PC-3 (cell line): ENCODE data around the gene IFI35. TPM values are rescaled to one million over a fixed set of nuclear protein-coding genes. Genes with fewer than 3 reads are reported as not detected.

Experiments used
- ATAC-seq: fragments of 200-7000 bp; cut with Tn5 transposase; 2 replicates; pipeline ENCODE4 v1.9.1; 2020; ENCODE audit warnings: mild to moderate bottlenecking, moderate library complexity
- Bru-seq: library from RNA; stranded (reverse); fragments of 400-500 nt; gene quantifications from one replicate; lab custom pipeline; 2021; lab: Mats Ljungman, UMichigan
- BruChase-seq, 2 experiments: library from RNA; stranded (reverse); fragments of 400-500 nt; gene quantifications; one replicate each; lab custom pipeline; 2021; lab: Mats Ljungman, UMichigan
- BruUV-seq: library from RNA; stranded (reverse); fragments of 400-500 nt; replicated peaks from 2 replicates; lab custom pipeline; 2021; lab: Mats Ljungman, UMichigan
- CTCF ChIA-PET: fragments of 300-600 bp; sonication (Branson Sonifier 250); formaldehyde crosslinking; loops from one replicate; lab custom pipeline; 2022; ENCODE audit warnings: antibody characterized with exemption; lab: Charles Lee
- POLR2A ChIA-PET: fragments of 300-600 bp; sonication (Branson Sonifier 250); formaldehyde crosslinking; loops from one replicate; lab custom pipeline; 2022; ENCODE audit warnings: antibody characterized with exemption; ENCODE audit not compliant: unreplicated experiment; lab: Charles Lee
- DNase-seq: peaks from one replicate; pipeline ENCODE4 v3.0.0-alpha.2; 2015
- H2AFZ ChIP-seq: fragments of 300-600 bp; sonication (generic); 2 replicates; pipeline ENCODE4 v1.6.0; 2016; ENCODE audit warnings: antibody characterized with exemption, low read length
- H3F3A ChIP-seq: fragments of 300-600 bp; sonication (generic); one replicate; pipeline ENCODE4 v1.6.0; 2017; ENCODE audit warnings: antibody characterized with exemption, low read length, control low read depth, mild to moderate bottlenecking; ENCODE audit not compliant: unreplicated experiment
- H3K27ac ChIP-seq: fragments of 300-600 bp; sonication (generic); 2 replicates; pipeline ENCODE4 v1.5.1; 2016; ENCODE audit warnings: mild to moderate bottlenecking, low read length
- H3K27me3 ChIP-seq: fragments of 300-600 bp; sonication (generic); 2 replicates; pipeline ENCODE4 v1.6.1; 2016; ENCODE audit warnings: low read length, mixed read lengths
- H3K36me3 ChIP-seq: fragments of 300-600 bp; sonication (generic); 2 replicates; pipeline ENCODE4 v1.6.1; 2016; ENCODE audit warnings: low read depth, mixed run types, low read length, mixed read lengths
- H3K4me1 ChIP-seq: fragments of 300-600 bp; sonication (generic); 2 replicates; pipeline ENCODE4 v1.5.1; 2016; ENCODE audit warnings: low read length; ENCODE audit not compliant: insufficient read depth
- H3K4me2 ChIP-seq: fragments of 300-600 bp; sonication (generic); 2 replicates; pipeline ENCODE4 v1.6.0; 2016; ENCODE audit warnings: low read length
- H3K4me3 ChIP-seq: fragments of 300-600 bp; sonication (generic); 2 replicates; pipeline ENCODE4 v1.5.1; 2016; ENCODE audit warnings: mild to moderate bottlenecking, low read length, mixed read lengths
- H3K79me2 ChIP-seq: fragments of 300-600 bp; sonication (generic); 2 replicates; pipeline ENCODE4 v1.6.1; 2017; ENCODE audit warnings: low read length, mixed read lengths
- H3K9ac ChIP-seq: fragments of 300-600 bp; sonication (generic); 2 replicates; pipeline ENCODE4 v1.6.0; 2016; ENCODE audit warnings: mild to moderate bottlenecking, low read length
- H3K9me2 ChIP-seq: fragments of 300-600 bp; sonication (generic); replicated peaks from 2 replicates; pipeline ENCODE4 v1.6.1; 2016; ENCODE audit warnings: mixed run types, low read length, mixed read lengths
- H3K9me3 ChIP-seq: fragments of 300-600 bp; sonication (generic); 2 replicates; pipeline ENCODE4 v1.6.1; 2016; ENCODE audit warnings: low read length, mixed read lengths
- H4K20me1 ChIP-seq: fragments of 300-600 bp; sonication (generic); 2 replicates; pipeline ENCODE4 v1.6.1; 2016; ENCODE audit warnings: low read length, mixed read lengths
- EZH2 ChIP-seq: fragments of 300-600 bp; sonication (generic); IDR thresholded peaks from one replicate; pipeline ENCODE4 v1.6.1; 2017; ENCODE audit warnings: antibody characterized with exemption, mild to moderate bottlenecking, low read length; ENCODE audit not compliant: unreplicated experiment
- EZH2phosphoT487 ChIP-seq: fragments of 300-600 bp; sonication (generic); IDR thresholded peaks from 2 replicates; pipeline ENCODE4 v1.6.1; 2018; ENCODE audit warnings: mild to moderate bottlenecking, antibody characterized with exemption, low read length, borderline replicate concordance
- intact Hi-C: fragments of 100-400 bp; cut with micrococcal nuclease; formaldehyde crosslinking; loops from 2 replicates; pipeline ENCODE4 v1.9.0; 2023
- long read RNA-seq: library from polyadenylated mRNA; unstranded; transcript quantifications from one replicate; pipeline ENCODE4 v2.0.0, GENCODE V29; 2021; ENCODE audit not compliant: unreplicated experiment
- total RNA-seq: library from RNA; depleted of rRNA; stranded (reverse); fragments of >200 nt; gene quantifications from 2 replicates; pipeline ENCODE4 v1.2.3, GENCODE V29; 2014; rRNA removed
- TF ChIP-seq, protein P1 (sequence below): fragments of 300-600 bp; sonication (generic); conservative IDR thresholded peaks from 2 replicates; pipeline ENCODE4 v1.5.1; 2017; ENCODE audit warnings: antibody characterized with exemption, low read depth, mild to moderate bottlenecking, low read length

Gene IFI35
- total RNA-seq = 8.7 and 12.3 TPM in 2 replicates
- percentile 53 among the genes with signal in this experiment for Bru-seq, nascent RNA
- percentile 59 among the genes with signal in this experiment for BruChase-seq, experiment 1, labeled RNA remaining after a 6-hour chase
- percentile 60 among the genes with signal in this experiment for BruChase-seq, experiment 2, labeled RNA remaining after a 2-hour chase
- long read RNA-seq, transcript IFI35-204 (7 exons, 1,232 nt) = major isoform, 28 of 58 reads
- long read RNA-seq, transcript IFI35-203 (7 exons, 1,241 nt) = minor isoform, 15 of 58 reads
- long read RNA-seq, partial matches to known transcripts = 9 of 58 reads
- long read RNA-seq, other reads (novel, unspliced or antisense) = 6 of 58 reads

DNA sequence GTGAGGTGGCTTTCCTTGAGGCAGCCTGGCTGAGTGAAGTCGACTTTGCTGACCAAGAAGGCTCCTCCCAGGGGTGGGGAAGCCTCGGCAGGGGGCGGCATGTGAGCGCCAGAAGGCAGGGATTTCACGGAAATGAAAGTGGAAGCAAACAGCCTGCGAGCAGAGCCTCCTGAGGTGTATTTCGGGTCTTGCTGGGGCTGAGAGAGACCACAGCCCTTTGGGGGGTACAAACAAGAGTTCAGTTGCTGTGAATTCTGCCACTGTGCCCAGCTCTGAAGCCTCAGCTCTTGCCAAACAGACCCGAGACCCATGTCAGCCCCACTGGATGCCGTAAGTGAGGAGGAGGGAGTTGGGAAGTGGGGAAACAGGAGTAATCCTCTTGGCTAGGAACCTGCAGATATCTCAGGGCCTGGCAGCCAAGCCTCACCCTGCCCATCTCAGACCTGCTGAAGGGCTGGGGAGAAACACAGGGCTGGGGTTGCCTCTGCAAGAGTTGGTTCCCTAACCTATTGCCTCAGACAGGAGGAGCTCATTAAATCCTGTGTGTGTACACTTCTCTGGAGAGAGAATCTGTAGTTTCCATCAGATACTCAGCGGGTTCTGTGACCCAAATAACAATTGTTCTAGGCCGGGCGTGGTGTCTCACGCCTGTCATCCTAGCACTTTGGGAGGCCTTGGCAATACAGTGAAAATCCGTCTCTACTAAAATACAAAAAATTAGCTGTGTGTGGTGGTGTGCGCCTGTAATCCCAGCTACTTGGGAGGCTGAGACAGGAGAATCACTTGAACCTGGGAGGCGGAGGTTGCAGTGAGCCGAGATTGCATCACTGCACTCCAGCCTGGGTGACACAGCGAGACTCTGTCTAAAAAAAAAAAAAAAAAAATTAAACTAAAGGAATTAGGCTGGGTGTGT lies at the start of gene IFI35:
Gene IFI35, plus strand, starts transcription at position 146 of the 913 bp plus-strand sequence. Its CDS starts 164 bp downstream, at position 310.
- POLR2A ChIA-PET = interaction anchor here (0.7 kb wide), 1 partner anchor 540 kb away, joined by 3 read pairs; no protein-coding TSS in a partner anchor
- Histone ChIP-seq H3K27ac (peak within 1 kb of the TSS; percentile 86), H2AFZ (peak within 1 kb of the TSS; percentile 71), H3K4me2 (peak within 1 kb of the TSS; percentile 84), H3K9me3 (no peaks in the 10 kb centered on the region), H3K4me1 (peaks cover 26% of the 10 kb centered on the region), H3K9me2 (no peaks in the 10 kb centered on the region), H3K4me3 (peak within 1 kb of the TSS; percentile 77), H3K27me3 (no peaks in the 10 kb centered on the region), H3K9ac (peak within 1 kb of the TSS; percentile 79), H3K36me3 (peaks cover 13% of the 10 kb centered on the region), H3F3A (no peaks in the 10 kb centered on the region), H4K20me1 (no peaks in the 10 kb centered on the region), H3K79me2 (no peaks in the 10 kb centered on the region; the same call in 1 of the 2 replicates)
- ATAC-seq (peak; percentile 72), DNase-seq (peak; percentile 60)
- no peak for TF ChIP-seq EZH2phosphoT487
- TF ChIP-seq, protein P1, sequence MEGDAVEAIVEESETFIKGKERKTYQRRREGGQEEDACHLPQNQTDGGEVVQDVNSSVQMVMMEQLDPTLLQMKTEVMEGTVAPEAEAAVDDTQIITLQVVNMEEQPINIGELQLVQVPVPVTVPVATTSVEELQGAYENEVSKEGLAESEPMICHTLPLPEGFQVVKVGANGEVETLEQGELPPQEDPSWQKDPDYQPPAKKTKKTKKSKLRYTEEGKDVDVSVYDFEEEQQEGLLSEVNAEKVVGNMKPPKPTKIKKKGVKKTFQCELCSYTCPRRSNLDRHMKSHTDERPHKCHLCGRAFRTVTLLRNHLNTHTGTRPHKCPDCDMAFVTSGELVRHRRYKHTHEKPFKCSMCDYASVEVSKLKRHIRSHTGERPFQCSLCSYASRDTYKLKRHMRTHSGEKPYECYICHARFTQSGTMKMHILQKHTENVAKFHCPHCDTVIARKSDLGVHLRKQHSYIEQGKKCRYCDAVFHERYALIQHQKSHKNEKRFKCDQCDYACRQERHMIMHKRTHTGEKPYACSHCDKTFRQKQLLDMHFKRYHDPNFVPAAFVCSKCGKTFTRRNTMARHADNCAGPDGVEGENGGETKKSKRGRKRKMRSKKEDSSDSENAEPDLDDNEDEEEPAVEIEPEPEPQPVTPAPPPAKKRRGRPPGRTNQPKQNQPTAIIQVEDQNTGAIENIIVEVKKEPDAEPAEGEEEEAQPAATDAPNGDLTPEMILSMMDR = peak; percentile 46; the same call in 1 of the 2 replicates
- CTCF ChIA-PET = interaction anchor here (0.6 to 1.2 kb wide), 2 partner anchors 17 to 42 kb away, joined by 4 to 10 read pairs; no protein-coding TSS in a partner anchor
- intact Hi-C loops = no loop called here
- BruUV-seq = TSS peak; percentile 82

DNA sequence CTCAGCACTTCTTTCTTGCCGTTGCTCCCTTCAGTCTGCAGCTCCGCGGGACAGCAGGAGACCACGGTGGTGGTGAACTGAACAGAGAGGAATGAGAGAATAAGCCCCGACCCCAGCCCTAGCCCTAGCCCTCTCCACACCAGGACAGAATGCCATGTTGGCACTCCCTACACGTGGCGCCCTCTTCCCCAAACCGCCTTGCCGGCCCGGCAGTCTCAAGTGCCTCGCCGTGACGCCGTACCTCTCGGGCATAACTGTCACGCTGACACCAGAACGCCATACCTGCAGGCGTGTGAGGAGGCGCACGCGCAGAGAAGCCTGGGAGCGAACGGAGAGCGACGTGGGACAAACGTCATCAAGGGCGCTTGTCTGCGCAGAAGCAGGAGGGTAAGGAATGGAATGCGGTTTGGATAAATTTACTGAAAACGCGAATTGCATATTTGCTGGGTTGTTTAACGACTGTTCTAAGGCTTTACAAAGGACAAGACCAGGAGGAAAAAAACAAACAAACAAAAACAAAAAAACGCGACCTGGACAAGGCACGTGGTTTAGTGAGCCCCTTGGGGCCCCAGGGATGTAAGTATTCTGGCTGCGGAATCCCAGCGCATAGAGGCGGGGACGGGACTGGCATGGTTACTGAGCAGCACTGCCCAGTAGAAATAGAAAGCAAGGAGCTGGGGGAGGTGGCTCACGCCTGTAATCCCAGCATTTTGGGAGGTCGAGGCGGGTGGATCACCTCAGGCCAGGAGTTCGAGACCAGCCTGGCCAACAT lies 42.2 kb upstream of the IFI35 start, which contains the start of gene AARSD1:
Gene AARSD1, minus strand, starts transcription at position 294 of the 772 bp plus-strand sequence. Its CDS starts 14 bp downstream, at position 280.
- H3K79me2 ChIP-seq = peaks cover 26% of the 10 kb centered on the region
- no peaks in the 10 kb centered on the region for H3K9me2 ChIP-seq
- H4K20me1 ChIP-seq = no peaks in the 10 kb centered on the region
- H3K27me3 ChIP-seq = no peaks in the 10 kb centered on the region
- TF ChIP-seq EZH2phosphoT487 (no peak), EZH2 (no peak)
- TF ChIP-seq, protein P1 = no peak
- ATAC-seq = peak; percentile 97
- CTCF ChIA-PET = interaction anchor here (0.7 kb wide), 1 partner anchor 42 kb away, joined by 10 read pairs; the partner anchor contains the start of gene IFI35
- POLR2A ChIA-PET = no interaction called here
- intact Hi-C loops = loop anchor here (2.0 kb wide), 1 partner anchor 34 kb away; the partner anchor contains the start of gene RPL27
- H3K27ac ChIP-seq = peak within 1 kb of the TSS; percentile 55
- TSS peak; percentile 98 for BruUV-seq
- no peaks in the 10 kb centered on the region for H3F3A ChIP-seq
- H2AFZ ChIP-seq = peak within 1 kb of the TSS; percentile 85
- peaks cover 12% of the 10 kb centered on the region for H3K4me1 ChIP-seq
- peak within 1 kb of the TSS; percentile 88 for H3K9ac ChIP-seq
- DNase-seq = peak; percentile 90
- H3K36me3 ChIP-seq = peaks cover 8% of the 10 kb centered on the region; the same call in 1 of the 2 replicates
- H3K4me2 ChIP-seq = peak within 1 kb of the TSS; percentile 98
- H3K4me3 ChIP-seq = peak within 1 kb of the TSS; percentile 87
- no peaks in the 10 kb centered on the region for H3K9me3 ChIP-seq
